Neuronal stem cell (in vitro differentiated cells): ENCODE measurements around the gene CIC.
A peak's percentile ranks its signal among the peaks of the same experiment; 100 is the strongest.

Experiments used
- DNase-seq: peaks from one replicate; pipeline ENCODE4 v3.0.0-alpha.2; 2013; ENCODE audit warnings: low spot score
- H2AFZ ChIP-seq: one replicate; pipeline ENCODE4 v1.6.1; 2013; ENCODE audit warnings: mild to moderate bottlenecking, low read length, inconsistent platforms
- H2AK5ac ChIP-seq: 2 replicates; pipeline ENCODE4 v1.6.1; 2013; ENCODE audit warnings: low read depth, mild to moderate bottlenecking, inconsistent platforms, low read length, moderate library complexity, mixed read lengths
- H2BK120ac ChIP-seq: 2 replicates; pipeline ENCODE4 v1.6.1; 2013; ENCODE audit warnings: low read depth, mild to moderate bottlenecking, inconsistent platforms, low read length, moderate library complexity, mixed read lengths
- H2BK12ac ChIP-seq: one replicate; pipeline ENCODE4 v1.6.1; 2013; ENCODE audit warnings: low read length, inconsistent platforms
- H2BK15ac ChIP-seq: 2 replicates; pipeline ENCODE4 v1.6.1; 2013; ENCODE audit warnings: mild to moderate bottlenecking, low read length, inconsistent platforms, mixed read lengths
- H2BK5ac ChIP-seq: one replicate; pipeline ENCODE4 v1.6.1; 2013; ENCODE audit warnings: inconsistent platforms, mild to moderate bottlenecking, low read length, moderate library complexity
- H3K14ac ChIP-seq: one replicate; pipeline ENCODE4 v1.6.1; 2013; ENCODE audit warnings: low read length, inconsistent platforms
- H3K18ac ChIP-seq: 2 replicates; pipeline ENCODE4 v1.6.1; 2013; ENCODE audit warnings: low read length, inconsistent platforms
- H3K23ac ChIP-seq: 2 replicates; pipeline ENCODE4 v1.6.1; 2013; ENCODE audit warnings: low read depth, mild to moderate bottlenecking, mixed read lengths, low read length, inconsistent platforms; ENCODE audit not compliant: poor library complexity
- H3K27ac ChIP-seq: replicated peaks from 3 replicates; pipeline ENCODE4 v1.5.1; 2013; ENCODE audit warnings: low read length, inconsistent platforms
- H3K27me3 ChIP-seq, 3 experiments: 2 replicates each; pipeline ENCODE4 v1.6.1; 2013; ENCODE audit warnings: low read length in 3 of 3, mild to moderate bottlenecking in 2 of 3, inconsistent platforms in 1 of 3, low read depth in 1 of 3, mixed read lengths in 1 of 3, moderate library complexity in 1 of 3; ENCODE audit not compliant: control insufficient read depth in 3 of 3, insufficient read depth in 3 of 3
- H3K36me3 ChIP-seq, 2 donors: replicated peaks in 1 of 2; 2 replicates each; pipeline ENCODE4 v1.6.1; 2013; ENCODE audit warnings: low read length in 2 of 2; ENCODE audit not compliant: control insufficient read depth in 2 of 2, insufficient read depth in 2 of 2
- H3K4ac ChIP-seq: 2 replicates; pipeline ENCODE4 v1.6.1; 2013; ENCODE audit warnings: inconsistent platforms, mild to moderate bottlenecking, low read length, moderate library complexity
- H3K4me1 ChIP-seq, 2 donors: 1 replicate in 1 of 2; 2 replicates in 1 of 2; pipeline ENCODE4 v1.6.1; 2013; ENCODE audit warnings: low read length in 2 of 2, low read depth in 1 of 2; ENCODE audit not compliant: control insufficient read depth in 2 of 2, insufficient read depth in 1 of 2
- H3K4me2 ChIP-seq: one replicate; pipeline ENCODE4 v1.6.1; 2013; ENCODE audit warnings: mild to moderate bottlenecking, low read length, inconsistent platforms; ENCODE audit not compliant: insufficient read depth, poor library complexity, severe bottlenecking
- H3K4me3 ChIP-seq, 2 donors: 2 replicates each; pipeline ENCODE4 v1.5.1; 2013; ENCODE audit warnings: low read length in 2 of 2, mild to moderate bottlenecking in 2 of 2, inconsistent platforms in 1 of 2, moderate library complexity in 1 of 2
- H3K79me1 ChIP-seq: one replicate; pipeline ENCODE4 v1.6.1; 2013; ENCODE audit warnings: low read depth, mild to moderate bottlenecking, inconsistent platforms, low read length, moderate library complexity
- H3K9ac ChIP-seq: one replicate; pipeline ENCODE4 v1.6.1; 2013; ENCODE audit warnings: mild to moderate bottlenecking, low read depth, low read length, inconsistent platforms; ENCODE audit not compliant: poor library complexity
- H3K9me3 ChIP-seq, 2 donors: replicated peaks in 1 of 2; 2 replicates each; pipeline versions ENCODE3 to v1.6.1; 2013; ENCODE audit warnings: low read length in 2 of 2, mild to moderate bottlenecking in 2 of 2, inconsistent platforms in 1 of 2, low read depth in 1 of 2, mixed read lengths in 1 of 2, moderate library complexity in 1 of 2; ENCODE audit not compliant: control insufficient read depth in 2 of 2, insufficient read depth in 1 of 2
- H4K8ac ChIP-seq: one replicate; pipeline ENCODE4 v1.6.1; 2013; ENCODE audit warnings: low read depth, mild to moderate bottlenecking, inconsistent platforms, low read length, moderate library complexity
- H4K91ac ChIP-seq: one replicate; pipeline ENCODE4 v1.6.1; 2013; ENCODE audit warnings: low read length, low read depth, mild to moderate bottlenecking, inconsistent platforms; ENCODE audit not compliant: poor library complexity
- WGBS, 2 donors: extraction: QIAGEN DNeasy Blood & Tissue Kit; methylation state at CpG; one replicate each; pipeline ENCODE4 v1.1.7; 2013; ENCODE audit warnings: missing lambda C conversion rate in 2 of 2, mixed read lengths in 1 of 2; ENCODE audit not compliant: insufficient read length in 2 of 2, insufficient replicate concordance in 1 of 2; ENCODE audit errors: extremely low coverage in 2 of 2; 5-methylcytosine and 5-hydroxymethylcytosine counted together

CIC gene

GRCh38 chr19:42224940-42225717, 43.9 kb upstream of the CIC start:
- peaks cover 41 to 74% of the 10 kb centered on the region in 2 donors for H3K36me3 ChIP-seq

GRCh38 chr19:42225718-42226292, 43.2 kb upstream of the CIC start:
- Histone ChIP-seq H3K18ac (no peak overlapping the region), H3K9ac (no peak overlapping the region), H2BK5ac (no peak overlapping the region), H3K4me3 (no peak overlapping the region), H3K36me3 (peaks cover 46 to 80% of the 10 kb centered on the region in 2 donors), H2BK15ac (no peak overlapping the region), H3K27me3 (no peaks in the 10 kb centered on the region), H2BK12ac (no peak overlapping the region), H3K4me2 (no peak overlapping the region), H3K23ac (peak overlapping the region; percentile 80), H3K27ac (no peak overlapping the region), H3K4ac (no peak overlapping the region), H4K91ac (no peak overlapping the region), H3K14ac (no peak overlapping the region), H3K9me3 (peaks cover 0 to 3% of the 10 kb centered on the region in 2 donors), H2AFZ (no peak overlapping the region), H2AK5ac (no peak overlapping the region), H2BK120ac (no peak overlapping the region), H4K8ac (no peak overlapping the region), H3K4me1 (peaks cover 0 to 6% of the 10 kb centered on the region in 2 donors), H3K79me1 (peaks cover 10% of the 10 kb centered on the region)
- DNase-seq, result no peak
- WGBS, 2 donors, result no CpG with 5 or more reads among the region's 33 CpGs

More at GRCh38 chr19:42224940-42225717, 43.9 kb upstream of the CIC start:
- Histone ChIP-seq H3K4ac (no peak overlapping the region), H3K4me3 (no peak overlapping the region), H3K9me3 (peaks cover 0 to 3% of the 10 kb centered on the region in 2 donors), H3K4me1 (peaks cover 0 to 6% of the 10 kb centered on the region in 2 donors), H3K14ac (no peak overlapping the region), H2AK5ac (no peak overlapping the region), H4K8ac (peak overlapping the region; percentile 17), H2BK12ac (no peak overlapping the region), H2AFZ (no peak overlapping the region), H2BK120ac (no peak overlapping the region), H4K91ac (no peak overlapping the region), H2BK5ac (peak overlapping the region; percentile 24), H3K79me1 (peaks cover 10% of the 10 kb centered on the region), H3K27ac (no peak overlapping the region), H2BK15ac (no peak overlapping the region), H3K9ac (peak overlapping the region; percentile 21), H3K18ac (no peak overlapping the region), H3K4me2 (no peak overlapping the region), H3K27me3 (no peaks in the 10 kb centered on the region), H3K23ac (peak overlapping the region; percentile 20)
- DNase-seq, result no peak
- 100% methylated on average over 1 of the region's 37 CpGs; no CpG with 5 or more reads in 1 of the 2 donors for WGBS, 2 donors

- Histone ChIP-seq H3K9me3 (peaks cover 0 to 3% of the 10 kb centered on the region in 2 donors), H2BK15ac (no peak overlapping the region), H3K14ac (no peak overlapping the region), H3K36me3 (peaks cover 50 to 87% of the 10 kb centered on the region in 2 donors), H3K18ac (no peak overlapping the region), H3K4me1 (peaks cover 0 to 3% of the 10 kb centered on the region in 2 donors), H4K91ac (no peak overlapping the region), H3K23ac (peak overlapping the region; percentile 65), H2BK120ac (no peak overlapping the region), H3K79me1 (peaks cover 10% of the 10 kb centered on the region), H3K9ac (peak overlapping the region; percentile 2), H2BK5ac (no peak overlapping the region), H2AFZ (no peak overlapping the region), H3K4ac (no peak overlapping the region), H4K8ac (no peak overlapping the region), H2AK5ac (no peak overlapping the region), H3K4me2 (no peak overlapping the region), H3K4me3 (no peak overlapping the region), H3K27ac (no peak overlapping the region), H2BK12ac (no peak overlapping the region), H3K27me3 (no peaks in the 10 kb centered on the region)
- no peak for DNase-seq
- no CpG with 5 or more reads among the region's 1 CpG for WGBS, 2 donors
These were observed 42.2 kb upstream of the CIC start for GRCh38 chr19:42226886-42227285.

GRCh38 chr19:42228641-42229040, 40.4 kb upstream of the CIC start:
- no peak overlapping the region for H3K14ac ChIP-seq
- H4K8ac ChIP-seq, result no peak overlapping the region
- H2BK120ac ChIP-seq, result no peak overlapping the region
- no peak overlapping the region for H2AK5ac ChIP-seq
- no peak overlapping the region for H2BK15ac ChIP-seq
- peaks cover 63 to 95% of the 10 kb centered on the region in 2 donors for H3K36me3 ChIP-seq
- peaks cover 0 to 3% of the 10 kb centered on the region in 2 donors for H3K9me3 ChIP-seq
- no peak overlapping the region for H3K18ac ChIP-seq
- no peak overlapping the region for H3K4ac ChIP-seq
- no peak overlapping the region for H3K23ac ChIP-seq
- H3K4me2 ChIP-seq, result no peak overlapping the region
- H3K79me1 ChIP-seq, result peaks cover 3% of the 10 kb centered on the region
- WGBS, 2 donors, result no CpG with 5 or more reads among the region's 4 CpGs
- no peak overlapping the region for H2AFZ ChIP-seq
- H2BK12ac ChIP-seq, result no peak overlapping the region
- no peak for DNase-seq
- no peaks in the 10 kb centered on the region for H3K27me3 ChIP-seq
- no peak overlapping the region for H3K27ac ChIP-seq
- no peak overlapping the region for H2BK5ac ChIP-seq
- peaks cover 0 to 3% of the 10 kb centered on the region in 2 donors for H3K4me1 ChIP-seq
- H3K4me3 ChIP-seq, result no peak overlapping the region
- no peak overlapping the region for H4K91ac ChIP-seq
- no peak overlapping the region for H3K9ac ChIP-seq
